Vagina (tissue), 2 donors: ENCODE measurements around the gene PRRT4.

Experiments used
- CTCF ChIP-seq, 3 experiments: fragments of 450-650 bp in 2 of 3; fragments of 200-600 bp in 1 of 3; sonication (generic) in 1 of 3; IDR thresholded peaks; one replicate each; pipeline ENCODE4 v1.5.1; 2017 to 2019; ENCODE audit warnings: antibody characterized with exemption in 3 of 3, mild to moderate bottlenecking in 2 of 3, moderate library complexity in 2 of 3
- POLR2A ChIP-seq, 2 donors: fragments of 450-650 bp; IDR thresholded peaks; one replicate each; pipeline ENCODE4 v1.6.1; 2017; ENCODE audit warnings: antibody characterized with exemption in 2 of 2, mild to moderate bottlenecking in 2 of 2, moderate library complexity in 2 of 2

GRCh38 chr7:128384726-128385125, 23.2 kb upstream of the PRRT4 start:
- TF ChIP-seq CTCF (IDR thresholded peaks at IDR 0.05) (no peak), POLR2A (IDR thresholded peaks at IDR 0.05) (no peak)
